ENCODE measurements around the gene ESR1.

Gene ESR1

DNA sequence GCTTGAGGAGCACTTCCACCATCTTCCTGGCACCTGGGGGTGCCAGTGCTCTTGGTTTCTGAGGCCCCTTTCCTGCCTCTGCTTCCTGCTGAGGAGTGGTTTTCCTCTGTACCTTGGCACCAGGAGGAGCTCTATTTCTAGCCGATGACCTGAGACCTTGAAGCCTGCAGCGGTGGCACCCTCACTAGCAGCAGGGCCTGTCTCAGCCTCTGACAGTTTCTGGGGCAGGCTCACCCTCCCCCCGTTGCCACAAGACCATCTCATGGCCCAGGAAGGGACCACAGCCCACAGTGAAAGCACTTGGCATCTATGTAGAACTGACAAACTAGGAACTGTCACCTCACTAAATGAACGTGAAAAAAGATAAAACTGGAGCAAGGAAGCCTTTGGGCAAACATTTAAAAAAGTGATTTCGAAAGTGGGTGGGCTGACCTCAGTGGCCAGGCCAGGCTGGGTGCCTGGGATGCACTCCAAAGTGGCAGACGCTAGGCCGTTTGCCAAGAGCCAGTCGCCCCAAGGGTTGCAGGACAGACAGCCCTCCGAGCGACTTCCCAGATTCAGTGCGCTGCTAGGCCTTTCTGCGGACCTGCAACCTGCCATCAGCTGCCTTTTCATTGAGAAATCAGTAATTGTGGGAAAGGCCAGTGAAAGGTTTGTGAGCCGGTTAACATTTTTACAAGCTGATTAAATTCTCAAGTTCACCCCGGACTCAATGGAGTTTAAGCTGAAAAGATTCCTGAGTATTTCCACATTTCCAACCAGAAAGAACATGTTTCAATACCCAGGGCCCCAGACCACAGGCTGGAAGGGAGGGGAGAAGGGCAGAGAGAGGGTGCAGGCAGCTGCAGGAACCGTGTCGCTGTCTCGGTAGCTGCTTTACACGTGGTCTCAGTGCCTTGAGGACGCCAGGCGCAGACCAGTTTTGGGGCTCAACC lies 303.7 kb downstream of the ESR1 start:
- H3K27me3 ChIP-seq (ENCODE audit: control insufficient read depth, insufficient read depth, low read length) = no peaks in the 10 kb centered on the region
- no peak overlapping the region for H2AFZ ChIP-seq
- H3K36me3 ChIP-seq (ENCODE audit: control insufficient read depth, insufficient read depth, low read length) = no peaks in the 10 kb centered on the region
- no peaks in the 10 kb centered on the region for H3K4me1 ChIP-seq
- no peaks in the 10 kb centered on the region for H3K9me3 ChIP-seq (ENCODE audit: control insufficient read depth, low read length)
- no peak for TF ChIP-seq CTCF (IDR thresholded peaks at IDR 0.05)
- H3K79me2 ChIP-seq = no peaks in the 10 kb centered on the region
- no peak overlapping the region for H3K9ac ChIP-seq
- no peak overlapping the region for H3K4me2 ChIP-seq (ENCODE audit: low read length)
- H3K4me3 ChIP-seq (ENCODE audit: low read depth, low read length) = no peak overlapping the region
- H3K27ac ChIP-seq = no peak overlapping the region

DNA sequence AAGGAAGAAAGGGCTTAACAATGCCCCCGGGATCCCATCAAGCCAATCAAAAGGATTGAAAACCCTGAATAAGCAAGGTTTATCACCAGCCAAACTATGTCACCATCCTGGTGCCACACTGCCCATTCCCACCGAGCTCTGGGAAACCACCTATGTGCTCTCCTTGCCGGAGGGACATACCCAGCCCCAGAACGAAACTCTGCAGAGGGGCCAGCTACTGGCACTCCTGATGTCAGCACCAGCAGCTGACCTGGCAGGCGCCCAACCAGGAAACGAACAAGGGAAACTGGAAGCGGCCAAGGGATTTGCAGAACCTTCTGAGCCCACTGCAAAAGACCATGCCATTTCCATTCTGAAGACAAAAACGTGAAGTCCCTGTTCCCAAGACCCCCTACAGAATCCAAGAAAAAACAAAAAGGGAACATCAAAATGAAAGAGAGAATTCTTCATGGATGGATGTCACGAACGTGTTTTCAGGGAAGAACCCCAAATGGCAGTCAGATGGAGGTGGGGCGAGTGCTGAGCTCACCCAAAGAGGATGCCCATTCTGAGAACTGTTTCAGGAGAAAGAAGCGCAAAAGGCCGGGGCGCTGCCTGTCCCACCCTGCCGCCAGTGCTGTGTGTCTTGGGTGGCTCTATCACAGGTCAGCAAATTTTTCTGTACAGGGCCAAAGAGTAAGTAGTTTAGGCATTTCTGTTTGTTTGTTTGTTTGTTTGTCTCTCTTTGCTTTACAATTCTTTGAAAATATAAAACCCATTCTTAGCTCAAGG lies 305.2 kb downstream of the ESR1 start:
- Histone ChIP-seq H3K4me3 (ENCODE audit: low read depth, low read length) (no peak overlapping the region), H3K4me1 (no peaks in the 10 kb centered on the region), H3K4me2 (ENCODE audit: low read length) (no peak overlapping the region), H3K36me3 (ENCODE audit: control insufficient read depth, insufficient read depth, low read length) (no peaks in the 10 kb centered on the region), H2AFZ (no peak overlapping the region), H3K27me3 (ENCODE audit: control insufficient read depth, insufficient read depth, low read length) (no peaks in the 10 kb centered on the region), H3K27ac (no peak overlapping the region), H3K9me3 (ENCODE audit: control insufficient read depth, low read length) (no peaks in the 10 kb centered on the region), H3K9ac (no peak overlapping the region), H3K79me2 (no peaks in the 10 kb centered on the region)
- TF ChIP-seq CTCF (IDR thresholded peaks at IDR 0.05) = no peak

DNA sequence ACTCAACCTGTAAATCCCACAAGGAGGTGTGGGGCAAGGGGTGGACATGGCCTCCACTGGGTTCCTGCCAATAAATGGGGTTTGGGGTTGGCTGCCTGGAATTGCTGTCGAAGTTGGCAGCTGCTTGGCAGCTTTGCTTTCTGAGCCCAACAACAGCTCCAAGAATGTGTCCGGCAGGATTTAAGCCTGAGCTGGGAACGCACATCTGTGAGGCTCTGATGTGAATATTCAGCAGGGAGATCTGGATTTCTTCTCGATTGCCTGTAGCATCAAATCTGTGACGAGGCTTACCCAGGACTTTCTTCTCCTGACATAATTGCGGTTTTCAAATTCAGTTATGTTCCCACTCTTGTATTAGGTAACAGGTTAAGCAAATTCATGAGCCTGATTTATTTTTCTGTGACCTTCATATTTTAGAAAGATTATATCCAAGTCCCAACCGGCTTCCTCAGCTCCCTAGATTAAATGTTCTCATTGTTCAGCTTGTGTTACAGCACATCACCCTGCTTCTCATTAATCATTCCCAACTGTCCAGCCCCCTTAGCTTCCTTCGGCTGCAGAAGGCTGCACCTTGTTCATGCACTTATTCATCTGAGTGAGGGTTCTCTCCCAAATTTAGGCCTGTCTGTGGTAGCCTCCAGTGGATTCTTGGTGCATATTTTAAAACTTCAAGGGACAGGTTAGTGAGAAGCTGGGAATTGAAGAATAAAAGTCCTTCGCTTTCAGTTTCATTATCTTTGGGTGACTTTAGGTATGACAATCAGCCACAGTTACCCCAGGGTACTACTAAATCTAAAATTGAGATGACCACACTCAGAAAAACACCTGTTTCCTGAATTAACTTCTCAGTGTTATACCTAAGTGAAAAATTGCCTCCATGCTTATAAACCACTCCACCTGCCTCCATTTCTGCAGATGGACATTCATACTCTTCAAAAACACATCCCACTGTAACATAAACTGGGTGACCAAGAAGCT lies 310.0 kb downstream of the ESR1 start:
- no peaks in the 10 kb centered on the region for H3K79me2 ChIP-seq
- no peak overlapping the region for H3K4me3 ChIP-seq (ENCODE audit: low read depth, low read length)
- H3K9me3 ChIP-seq (ENCODE audit: control insufficient read depth, low read length) = no peaks in the 10 kb centered on the region
- H3K27me3 ChIP-seq (ENCODE audit: control insufficient read depth, insufficient read depth, low read length) = no peaks in the 10 kb centered on the region
- no peak overlapping the region for H2AFZ ChIP-seq
- no peaks in the 10 kb centered on the region for H3K4me1 ChIP-seq
- no peaks in the 10 kb centered on the region for H3K36me3 ChIP-seq (ENCODE audit: control insufficient read depth, insufficient read depth, low read length)
- H3K9ac ChIP-seq = no peak overlapping the region
- H3K4me2 ChIP-seq (ENCODE audit: low read length) = no peak overlapping the region
- no peak for TF ChIP-seq CTCF (IDR thresholded peaks at IDR 0.05)
- no peak overlapping the region for H3K27ac ChIP-seq

- no peaks in the 10 kb centered on the region for H3K4me1 ChIP-seq
- H3K9me3 ChIP-seq (ENCODE audit: control insufficient read depth, low read length) = no peaks in the 10 kb centered on the region
- H3K27ac ChIP-seq = no peak overlapping the region
- H2AFZ ChIP-seq = no peak overlapping the region
- H3K4me3 ChIP-seq (ENCODE audit: low read depth, low read length) = no peak overlapping the region
- TF ChIP-seq CTCF (IDR thresholded peaks at IDR 0.05) = no peak
- no peaks in the 10 kb centered on the region for H3K79me2 ChIP-seq
- no peaks in the 10 kb centered on the region for H3K36me3 ChIP-seq (ENCODE audit: control insufficient read depth, insufficient read depth, low read length)
- no peak overlapping the region for H3K4me2 ChIP-seq (ENCODE audit: low read length)
- H3K9ac ChIP-seq = no peak overlapping the region
- H3K27me3 ChIP-seq (ENCODE audit: control insufficient read depth, insufficient read depth, low read length) = no peaks in the 10 kb centered on the region
Measured at GRCh38 chr6:152118224-152118623, 310.7 kb downstream of the ESR1 start.
